Measurements from ENCODE around the gene RASSF5. TPM values are rescaled to one million over a fixed set of nuclear protein-coding genes. Genes with fewer than 3 reads are reported as not detected.

RASSF5 gene
- total and polyA plus RNA-seq, 2 donors from 2014 or later, result 2.4 to 18.8 TPM

GRCh38 chr1:206478746-206479145, 28.6 kb upstream of the RASSF5 start:
- no peaks in the 10 kb centered on the region for H3K36me3 ChIP-seq (ENCODE audit: control insufficient read depth in 2 of 3, insufficient read depth in 3 of 3, low read length in 3 of 3)
- no peak for TF ChIP-seq CTCF (IDR thresholded peaks at IDR 0.05; ENCODE audit: borderline replicate concordance, extremely low read depth, insufficient read depth)
- H3K27ac ChIP-seq (ENCODE audit: low read depth in 2 of 2, low read length in 2 of 2), result no peak overlapping the region
- DNase-seq (peak in 1 of 5 donors; percentile 36), FAIRE-seq (no peak)
- H3K4me1 ChIP-seq (ENCODE audit: control insufficient read depth in 2 of 3, insufficient read depth in 2 of 3, low read depth in 1 of 3, low read length in 3 of 3), result no peaks in the 10 kb centered on the region
- H3K9ac ChIP-seq (ENCODE audit: low read length in 3 of 3), result no peak overlapping the region
- H3K4me3 ChIP-seq (ENCODE audit: low read length in 3 of 3), result no peak overlapping the region
- no peaks in the 10 kb centered on the region for H3K9me3 ChIP-seq (ENCODE audit: control insufficient read depth in 2 of 3, insufficient read depth in 1 of 3, low read length in 3 of 3)
- no peaks in the 10 kb centered on the region for H3K27me3 ChIP-seq (ENCODE audit: control insufficient read depth, insufficient read depth, low read length)
- intact Hi-C loops (cut with DNase I), result no loop called here

- Histone ChIP-seq H3K9me3 (ENCODE audit: control insufficient read depth in 2 of 3, insufficient read depth in 1 of 3, low read length in 3 of 3) (no peaks in the 10 kb centered on the region), H3K4me1 (ENCODE audit: control insufficient read depth in 2 of 3, insufficient read depth in 2 of 3, low read depth in 1 of 3, low read length in 3 of 3) (no peaks in the 10 kb centered on the region), H3K36me3 (ENCODE audit: control insufficient read depth in 2 of 3, insufficient read depth in 3 of 3, low read length in 3 of 3) (no peaks in the 10 kb centered on the region), H3K27ac (ENCODE audit: low read depth in 2 of 2, low read length in 2 of 2) (no peak overlapping the region), H3K4me3 (ENCODE audit: low read length in 3 of 3) (no peak overlapping the region), H3K9ac (ENCODE audit: low read length in 3 of 3) (no peak overlapping the region), H3K27me3 (ENCODE audit: control insufficient read depth, insufficient read depth, low read length) (no peaks in the 10 kb centered on the region)
- peak; percentile 72 to 93 (median 82) for DNase-seq
- intact Hi-C loops (cut with DNase I), result no loop called here
- no peak for FAIRE-seq
- TF ChIP-seq CTCF (IDR thresholded peaks at IDR 0.05; ENCODE audit: borderline replicate concordance, extremely low read depth, insufficient read depth), result peak; percentile 83
These were observed 27.9 kb upstream of the RASSF5 start for GRCh38 chr1:206479183-206480125.

GRCh38 chr1:206480211-206480610, 27.1 kb upstream of the RASSF5 start:
- H3K9me3 ChIP-seq (ENCODE audit: control insufficient read depth in 2 of 3, insufficient read depth in 1 of 3, low read length in 3 of 3), result no peaks in the 10 kb centered on the region
- no peak overlapping the region for H3K4me3 ChIP-seq (ENCODE audit: low read length in 3 of 3)
- H3K36me3 ChIP-seq (ENCODE audit: control insufficient read depth in 2 of 3, insufficient read depth in 3 of 3, low read length in 3 of 3), result no peaks in the 10 kb centered on the region
- no peaks in the 10 kb centered on the region for H3K4me1 ChIP-seq (ENCODE audit: control insufficient read depth in 2 of 3, insufficient read depth in 2 of 3, low read depth in 1 of 3, low read length in 3 of 3)
- no peak overlapping the region for H3K27ac ChIP-seq (ENCODE audit: low read depth in 2 of 2, low read length in 2 of 2)
- intact Hi-C loops (cut with DNase I), result no loop called here
- no peak for TF ChIP-seq CTCF (IDR thresholded peaks at IDR 0.05; ENCODE audit: borderline replicate concordance, extremely low read depth, insufficient read depth)
- no peaks in the 10 kb centered on the region for H3K27me3 ChIP-seq (ENCODE audit: control insufficient read depth, insufficient read depth, low read length)
- peak in 1 of 5 donors; percentile 61 for DNase-seq
- H3K9ac ChIP-seq (ENCODE audit: low read length in 3 of 3), result no peak overlapping the region
- FAIRE-seq, result no peak

All from kidney (tissue), 14 donors.